GM18502 (cell line): ENCODE results near the gene FNDC3A.

ENCODE experiments used
- ATAC-seq: cut with Tn5 transposase; IDR thresholded peaks from one replicate; pipeline ENCODE4 v1.9.1; 2021; ENCODE audit warnings: mild to moderate bottlenecking; ENCODE audit not compliant: unreplicated experiment, poor library complexity

The FNDC3A gene

GRCh38 chr13:48975856-48976575, at the start of gene FNDC3A:
TSS of gene FNDC3A (plus strand) at chr13:48975912. CDS start at chr13:49006191, 30,279 bp downstream.
- ATAC-seq = peak; percentile 67

- ATAC-seq = no peak
Observed at GRCh38 chr13:48928757-48929430, 46.8 kb upstream of the FNDC3A start.

- ATAC-seq = no peak
Observed at GRCh38 chr13:48930918-48931317, 44.8 kb upstream of the FNDC3A start.

- ATAC-seq = no peak
Observed at GRCh38 chr13:48938308-48938943, 37.3 kb upstream of the FNDC3A start.

- ATAC-seq = no peak
Observed at GRCh38 chr13:48939728-48940127, 36.0 kb upstream of the FNDC3A start.

- no peak for ATAC-seq
Observed at GRCh38 chr13:48942131-48942530, 33.6 kb upstream of the FNDC3A start.

GRCh38 chr13:48944221-48944620, 31.5 kb upstream of the FNDC3A start:
- no peak for ATAC-seq

GRCh38 chr13:48945626-48946025, 30.1 kb upstream of the FNDC3A start:
- ATAC-seq = no peak

- ATAC-seq = no peak
Observed at GRCh38 chr13:48946163-48946562, 29.5 kb upstream of the FNDC3A start.

- ATAC-seq = no peak
Observed at GRCh38 chr13:48949566-48950500, 25.9 kb upstream of the FNDC3A start.

- no peak for ATAC-seq
Observed at GRCh38 chr13:48950501-48950875, 25.2 kb upstream of the FNDC3A start.

GRCh38 chr13:48954081-48954480, 21.6 kb upstream of the FNDC3A start:
- ATAC-seq = no peak

- no peak for ATAC-seq
Observed at GRCh38 chr13:48955536-48955935, 20.2 kb upstream of the FNDC3A start.

GRCh38 chr13:48961379-48961778, 14.3 kb upstream of the FNDC3A start:
- no peak for ATAC-seq

GRCh38 chr13:48962281-48962680, 13.4 kb upstream of the FNDC3A start:
- ATAC-seq = no peak

GRCh38 chr13:48965736-48966135, 10.0 kb upstream of the FNDC3A start:
- ATAC-seq = no peak

GRCh38 chr13:48969685-48970084, 6.0 kb upstream of the FNDC3A start:
- no peak for ATAC-seq

- ATAC-seq = no peak
Observed at GRCh38 chr13:48973845-48974431, 1.8 kb upstream of the FNDC3A start.

GRCh38 chr13:48975101-48975855, 434 bp upstream of the FNDC3A start:
- ATAC-seq = peak; percentile 23
